Liver (tissue), 9 donors: ENCODE measurements around the gene PKHD1. TPM values are rescaled to one million over a fixed set of nuclear protein-coding genes. Genes with fewer than 3 reads are reported as not detected.

Source experiments
- DNase-seq: peaks from one replicate; pipeline ENCODE4 v3.0.0-alpha.2; 2017; ENCODE audit warnings: low spot score
- H3K27ac ChIP-seq, 2 donors: one replicate each; pipeline ENCODE4 v1.7.0; 2013; ENCODE audit warnings: inconsistent platforms in 2 of 2, low read length in 2 of 2, control low read depth in 1 of 2, low read depth in 1 of 2, mild to moderate bottlenecking in 1 of 2
- H3K27me3 ChIP-seq, 4 donors: one replicate each; pipeline versions ENCODE4 v1.6.1 to v1.7.0; 2013; ENCODE audit warnings: low read length in 3 of 4, inconsistent platforms in 1 of 4, mild to moderate bottlenecking in 1 of 4, moderate library complexity in 1 of 4; ENCODE audit not compliant: control insufficient read depth in 4 of 4, insufficient read depth in 4 of 4
- H3K36me3 ChIP-seq, 4 donors: one replicate each; pipeline versions ENCODE4 v1.6.1 to v1.7.0; 2013; ENCODE audit warnings: low read length in 3 of 4, mild to moderate bottlenecking in 3 of 4, low read depth in 1 of 4, moderate library complexity in 1 of 4; ENCODE audit not compliant: control insufficient read depth in 4 of 4, insufficient read depth in 3 of 4
- H3K4me1 ChIP-seq, 4 donors: one replicate each; pipeline versions ENCODE4 v1.6.1 to v1.7.0; 2013; ENCODE audit warnings: low read length in 3 of 4, mild to moderate bottlenecking in 3 of 4, moderate library complexity in 1 of 4; ENCODE audit not compliant: control insufficient read depth in 4 of 4, insufficient read depth in 4 of 4
- H3K4me3 ChIP-seq, 3 donors: one replicate each; pipeline versions ENCODE4 v1.6.1 to v1.7.0; 2013; ENCODE audit warnings: low read length in 3 of 3, control low read depth in 1 of 3, low read depth in 1 of 3, mild to moderate bottlenecking in 1 of 3
- H3K9ac ChIP-seq, 2 donors: one replicate each; pipeline ENCODE4 v1.7.0; 2013; ENCODE audit warnings: low read length in 2 of 2, mild to moderate bottlenecking in 2 of 2, moderate library complexity in 2 of 2, control low read depth in 1 of 2, low read depth in 1 of 2
- H3K9me3 ChIP-seq, 4 donors: one replicate each; pipeline versions ENCODE4 v1.6.1 to v1.7.0; 2013; ENCODE audit warnings: low read length in 3 of 4; ENCODE audit not compliant: control insufficient read depth in 4 of 4
- ATF3 ChIP-seq: IDR thresholded peaks from 2 replicates; pipeline ENCODE4 v1.6.1; 2016; ENCODE audit warnings: antibody characterized with exemption
- CTCF ChIP-seq: fragments of 150-350 bp; IDR thresholded peaks from 2 replicates; pipeline ENCODE4 v1.5.1; 2017; ENCODE audit warnings: improper control_type of control experiment, low read depth, low read length; ENCODE audit not compliant: missing input control
- EGR1 ChIP-seq, 2 donors: IDR thresholded peaks; 2 replicates each; pipeline ENCODE4 v1.6.1; 2016 to 2018; ENCODE audit warnings: antibody characterized with exemption in 2 of 2, low read depth in 2 of 2
- FOXA1 ChIP-seq: IDR thresholded peaks from 2 replicates; pipeline ENCODE4 v1.6.1; 2016; ENCODE audit warnings: antibody characterized with exemption
- FOXA2 ChIP-seq: IDR thresholded peaks from 2 replicates; pipeline ENCODE4 v1.6.1; 2016; ENCODE audit warnings: antibody characterized with exemption
- GABPA ChIP-seq, 2 donors: IDR thresholded peaks in 1 of 2; conservative IDR thresholded peaks in 1 of 2; 2 replicates each; pipeline ENCODE4 v1.6.1; 2016; ENCODE audit warnings: antibody characterized with exemption in 2 of 2, mild to moderate bottlenecking in 1 of 2, moderate library complexity in 1 of 2
- HNF4A ChIP-seq, 2 donors: conservative IDR thresholded peaks; 2 replicates each; pipeline ENCODE4 v1.6.1; 2016; ENCODE audit warnings: antibody characterized with exemption in 2 of 2, mild to moderate bottlenecking in 2 of 2
- JUND ChIP-seq, 2 donors: IDR thresholded peaks; 2 replicates each; pipeline ENCODE4 v1.6.1; 2016; ENCODE audit warnings: antibody characterized with exemption in 2 of 2
- NR2F2 ChIP-seq: IDR thresholded peaks from 2 replicates; pipeline ENCODE4 v1.6.1; 2016; ENCODE audit warnings: antibody characterized with exemption
- RAD21 ChIP-seq, 2 donors: IDR thresholded peaks; 2 replicates each; pipeline ENCODE4 v1.6.1; 2016; ENCODE audit warnings: antibody characterized with exemption in 2 of 2, mild to moderate bottlenecking in 2 of 2
- RXRA ChIP-seq, 2 donors: IDR thresholded peaks; 2 replicates each; pipeline ENCODE4 v1.6.1; 2017 to 2018; ENCODE audit warnings: antibody characterized with exemption in 2 of 2, mild to moderate bottlenecking in 1 of 2
- YY1 ChIP-seq: IDR thresholded peaks from 2 replicates; pipeline ENCODE4 v1.6.1; 2016; ENCODE audit warnings: antibody characterized with exemption, mild to moderate bottlenecking
- ZBTB33 ChIP-seq: IDR thresholded peaks from 2 replicates; pipeline ENCODE4 v1.6.1; 2016; ENCODE audit warnings: antibody characterized with exemption
- WGBS: extraction: QIAGEN DNeasy Blood & Tissue Kit; methylation state at CpG from one replicate; pipeline ENCODE4 v1.1.7; 2013; 5-methylcytosine and 5-hydroxymethylcytosine counted together
- polyA plus RNA-seq, 2 donors: library from polyadenylated mRNA; stranded (reverse) in 1 of 2; unstranded in 1 of 2; fragments of 200-250 nt in 1 of 2; fragments of >200 nt in 1 of 2; fragmentation: Nextera tagmentation in 1 of 2; extraction: Ambion mirVana in 1 of 2; gene quantifications; one replicate each; pipeline versions ENCODE4 v1.2.1 to v1.2.3, GENCODE V29; 2013 to 2015
- total RNA-seq, 2 donors: library from RNA; depleted of rRNA; stranded (reverse); fragments of >200 nt; gene quantifications; one replicate each; pipeline ENCODE4 v1.2.3, GENCODE V29; 2014
- TF ChIP-seq, protein P1 (sequence below): IDR thresholded peaks from 2 replicates; pipeline ENCODE4 v1.6.1; 2016; ENCODE audit warnings: antibody characterized with exemption, mild to moderate bottlenecking
- donor health status: healthy.
- donor health status: healthy.
- donor health status: healthy.
- donor health status: healthy.
- donor health status: healthy.

The PKHD1 gene
- total and polyA plus RNA-seq, 4 donors = 0.45 to 10.6 (median 3.2) TPM

DNA sequence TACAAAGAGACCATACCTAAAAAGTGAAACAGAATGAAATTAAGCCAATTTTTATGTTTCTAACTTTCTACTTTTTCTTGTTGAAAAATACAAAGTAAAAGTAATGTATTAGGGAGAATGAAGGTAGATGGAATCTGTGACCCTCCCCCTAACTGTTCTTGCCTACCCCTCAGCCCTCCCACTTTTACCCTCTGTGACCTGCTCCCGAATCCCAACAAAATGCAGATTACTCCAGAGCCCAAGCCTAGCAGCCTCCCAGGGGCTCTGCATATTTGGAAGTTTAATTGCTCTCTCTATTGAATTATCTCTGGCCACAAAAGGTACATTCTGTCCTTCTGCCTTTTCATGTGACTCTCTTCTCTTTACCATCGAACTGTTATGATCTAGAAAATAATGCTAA is 201.5 kb downstream of the PKHD1 start:
- Histone ChIP-seq H3K9ac (no peak overlapping the region), H3K4me3 (no peak overlapping the region), H3K27me3 (no peaks in the 10 kb centered on the region), H3K27ac (no peak overlapping the region), H3K36me3 (peaks cover 0 to 6% (median 0%) of the 10 kb centered on the region in 4 donors), H3K4me1 (no peaks in the 10 kb centered on the region), H3K9me3 (no peaks in the 10 kb centered on the region)
- WGBS = 84% methylated on average over 2 of the region's 2 CpGs
- no peak for DNase-seq
- TF ChIP-seq FOXA1 (no peak), EGR1 (IDR thresholded peaks at IDR 0.05; ENCODE audit: low read depth in 2 of 2) (no peak)

DNA sequence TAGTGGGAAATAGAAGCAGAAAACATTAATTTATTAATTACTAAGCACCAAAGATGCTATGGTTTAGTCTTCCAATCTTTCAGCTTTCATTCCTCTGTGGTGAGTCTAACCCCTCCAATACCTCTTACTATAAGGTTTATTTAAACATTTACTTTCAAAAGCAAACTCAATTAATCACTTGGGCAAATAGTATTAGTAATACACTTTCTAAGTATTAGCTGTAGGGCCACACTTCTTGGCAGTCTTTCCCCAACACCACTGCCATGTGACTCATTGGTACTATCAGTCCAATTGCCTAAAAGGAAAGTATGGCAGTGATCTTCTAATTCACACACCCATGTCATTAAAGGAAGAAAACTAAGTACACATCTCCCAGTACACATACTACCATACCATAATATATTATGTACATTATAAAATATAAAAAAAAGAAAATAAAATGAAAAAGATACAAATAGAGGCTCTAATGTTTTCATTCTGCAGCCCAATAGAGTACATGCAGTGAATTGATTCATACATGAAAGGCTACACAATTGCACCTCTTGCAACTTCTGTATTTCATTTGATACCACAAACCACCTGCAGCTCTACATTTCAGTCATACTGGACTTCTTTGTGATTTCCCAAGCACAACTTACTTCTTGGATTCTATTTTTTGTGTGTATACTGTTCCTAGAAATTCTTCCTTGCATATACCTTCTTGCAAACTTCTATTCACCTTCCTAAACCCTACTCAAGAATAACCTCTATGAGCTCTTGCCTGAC is 218.6 kb downstream of the PKHD1 start:
- H3K9ac ChIP-seq = no peak overlapping the region
- no peak for DNase-seq
- TF ChIP-seq ZBTB33 (no peak), CTCF (no peak), YY1 (no peak), RAD21 (IDR thresholded peaks at IDR 0.05) (no peak), EGR1 (IDR thresholded peaks at IDR 0.05; ENCODE audit: low read depth in 2 of 2) (no peak), HNF4A (conservative IDR thresholded peaks at IDR 0.05) (no peak), GABPA (IDR thresholded peaks at IDR 0.05 in 1 of 2, conservative IDR thresholded peaks at IDR 0.05 in 1 of 2) (no peak), JUND (IDR thresholded peaks at IDR 0.05) (no peak), NR2F2 (no peak), FOXA2 (no peak), RXRA (IDR thresholded peaks at IDR 0.05) (no peak), ATF3 (no peak), FOXA1 (no peak)
- TF ChIP-seq, protein P1, sequence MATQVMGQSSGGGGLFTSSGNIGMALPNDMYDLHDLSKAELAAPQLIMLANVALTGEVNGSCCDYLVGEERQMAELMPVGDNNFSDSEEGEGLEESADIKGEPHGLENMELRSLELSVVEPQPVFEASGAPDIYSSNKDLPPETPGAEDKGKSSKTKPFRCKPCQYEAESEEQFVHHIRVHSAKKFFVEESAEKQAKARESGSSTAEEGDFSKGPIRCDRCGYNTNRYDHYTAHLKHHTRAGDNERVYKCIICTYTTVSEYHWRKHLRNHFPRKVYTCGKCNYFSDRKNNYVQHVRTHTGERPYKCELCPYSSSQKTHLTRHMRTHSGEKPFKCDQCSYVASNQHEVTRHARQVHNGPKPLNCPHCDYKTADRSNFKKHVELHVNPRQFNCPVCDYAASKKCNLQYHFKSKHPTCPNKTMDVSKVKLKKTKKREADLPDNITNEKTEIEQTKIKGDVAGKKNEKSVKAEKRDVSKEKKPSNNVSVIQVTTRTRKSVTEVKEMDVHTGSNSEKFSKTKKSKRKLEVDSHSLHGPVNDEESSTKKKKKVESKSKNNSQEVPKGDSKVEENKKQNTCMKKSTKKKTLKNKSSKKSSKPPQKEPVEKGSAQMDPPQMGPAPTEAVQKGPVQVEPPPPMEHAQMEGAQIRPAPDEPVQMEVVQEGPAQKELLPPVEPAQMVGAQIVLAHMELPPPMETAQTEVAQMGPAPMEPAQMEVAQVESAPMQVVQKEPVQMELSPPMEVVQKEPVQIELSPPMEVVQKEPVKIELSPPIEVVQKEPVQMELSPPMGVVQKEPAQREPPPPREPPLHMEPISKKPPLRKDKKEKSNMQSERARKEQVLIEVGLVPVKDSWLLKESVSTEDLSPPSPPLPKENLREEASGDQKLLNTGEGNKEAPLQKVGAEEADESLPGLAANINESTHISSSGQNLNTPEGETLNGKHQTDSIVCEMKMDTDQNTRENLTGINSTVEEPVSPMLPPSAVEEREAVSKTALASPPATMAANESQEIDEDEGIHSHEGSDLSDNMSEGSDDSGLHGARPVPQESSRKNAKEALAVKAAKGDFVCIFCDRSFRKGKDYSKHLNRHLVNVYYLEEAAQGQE = no peak
- no peaks in the 10 kb centered on the region for H3K4me1 ChIP-seq
- no peak overlapping the region for H3K27ac ChIP-seq
- peaks cover 0 to 2% (median 0%) of the 10 kb centered on the region in 4 donors for H3K36me3 ChIP-seq
- H3K4me3 ChIP-seq = no peak overlapping the region
- H3K9me3 ChIP-seq = no peaks in the 10 kb centered on the region
- no peaks in the 10 kb centered on the region for H3K27me3 ChIP-seq
